ENCODE data around the gene MRGPRD.
A peak's percentile ranks its signal among the peaks of the same experiment; 100 is the strongest.

MRGPRD gene

GRCh38 chr11:68946416-68947090, 34.2 kb downstream of the MRGPRD start:
- peak; percentile 72 for DNase-seq

- DNase-seq, result no peak
Measured at GRCh38 chr11:68942751-68943271, 38.0 kb downstream of the MRGPRD start.

- no peak for DNase-seq
Measured at GRCh38 chr11:68942095-68942620, 38.6 kb downstream of the MRGPRD start.

- no peak for DNase-seq
Measured at GRCh38 chr11:68941324-68942094, 39.3 kb downstream of the MRGPRD start.

- DNase-seq, result no peak
Measured at GRCh38 chr11:68940651-68941323, 40.0 kb downstream of the MRGPRD start.

GRCh38 chr11:68939583-68940555, 40.9 kb downstream of the MRGPRD start:
- no peak for DNase-seq

- DNase-seq, result no peak
Measured at GRCh38 chr11:68938816-68939582, 41.8 kb downstream of the MRGPRD start.

- no peak for DNase-seq
Measured at GRCh38 chr11:68938088-68938487, 42.7 kb downstream of the MRGPRD start.

GRCh38 chr11:68936676-68937620, 43.8 kb downstream of the MRGPRD start:
- no peak for DNase-seq

- DNase-seq, result no peak
Measured at GRCh38 chr11:68936358-68936636, 44.5 kb downstream of the MRGPRD start.

- DNase-seq, result no peak
Measured at GRCh38 chr11:68935516-68936357, 45.0 kb downstream of the MRGPRD start.

- no peak for DNase-seq
Measured at GRCh38 chr11:68935066-68935465, 45.7 kb downstream of the MRGPRD start.

GRCh38 chr11:68934666-68935065, 46.1 kb downstream of the MRGPRD start:
- DNase-seq, result no peak

GRCh38 chr11:68934321-68934645, 46.5 kb downstream of the MRGPRD start:
- no peak for DNase-seq

- no peak for DNase-seq
Measured at GRCh38 chr11:68933605-68934320, 47.0 kb downstream of the MRGPRD start.

- DNase-seq, result no peak
Measured at GRCh38 chr11:68932933-68933577, 47.7 kb downstream of the MRGPRD start.

- no peak for DNase-seq
Measured at GRCh38 chr11:68932358-68932757, 48.4 kb downstream of the MRGPRD start.

GRCh38 chr11:68931911-68932310, 48.9 kb downstream of the MRGPRD start:
- no peak for DNase-seq
